ENCODE results near the gene ANKRD37. TPM values are rescaled to one million over a fixed set of nuclear protein-coding genes. Genes with fewer than 3 reads are reported as not detected.

ANKRD37 gene
- total and polyA plus RNA-seq, 2 donors = 11.0 to 13.6 TPM

Other genes with a start within 250 kb of the ANKRD37 start
- 12.8 TPM for gene CFAP97, start 192.8 kb upstream of the ANKRD37 start, total RNA-seq
- 9.5 TPM for gene CFAP97, start 192.8 kb upstream of the ANKRD37 start, polyA plus RNA-seq
- gene SNX25, start 187.2 kb upstream of the ANKRD37 start, total RNA-seq = 8.5 TPM
- gene SNX25, start 187.2 kb upstream of the ANKRD37 start, polyA plus RNA-seq = 7.9 TPM
- gene LRP2BP, start 917 bp upstream of the ANKRD37 start, total RNA-seq = 0.71 TPM
- 0.91 TPM for gene LRP2BP, start 917 bp upstream of the ANKRD37 start, polyA plus RNA-seq
- gene UFSP2, start 29.1 kb downstream of the ANKRD37 start, total RNA-seq = 38.9 TPM
- 19.9 TPM for gene UFSP2, start 29.1 kb downstream of the ANKRD37 start, polyA plus RNA-seq
- 0.24 TPM for gene CCDC110, start 74.9 kb downstream of the ANKRD37 start, total RNA-seq
- gene CCDC110, start 74.9 kb downstream of the ANKRD37 start, polyA plus RNA-seq = 0.30 TPM
- gene PDLIM3, start 138.7 kb downstream of the ANKRD37 start, total RNA-seq = 8.6 TPM
- gene PDLIM3, start 138.7 kb downstream of the ANKRD37 start, polyA plus RNA-seq = 21.8 TPM

All from thymus (tissue), 2 donors.